ENCODE data around the gene CENPVL1.

DNA sequence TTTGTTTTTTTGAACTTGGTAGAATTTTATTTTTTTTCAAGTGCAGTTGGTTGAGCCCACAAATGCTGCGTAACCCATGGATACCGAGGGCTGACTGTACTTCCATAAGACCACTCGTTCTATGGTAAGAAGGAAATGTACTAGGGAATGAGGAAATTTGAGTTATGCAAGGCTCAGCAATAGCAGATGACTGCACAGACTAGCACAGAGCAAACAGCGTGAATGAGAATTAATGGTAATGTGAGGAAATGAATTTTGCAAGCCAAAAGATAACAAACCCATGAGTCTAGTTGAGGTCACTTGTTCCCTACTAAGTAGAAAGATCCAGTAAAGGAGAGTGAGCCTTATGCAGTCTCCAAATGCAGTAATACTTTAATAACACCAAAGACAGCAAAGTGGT lies 50.3 kb downstream of the CENPVL1 start:
- no peak for TF ChIP-seq POLR2A (IDR thresholded peaks at IDR 0.05)
- TF ChIP-seq CTCF (IDR thresholded peaks at IDR 0.05) = no peak
